IMR-90 (cell line): ENCODE data around the gene MRPS5. TPM values are rescaled to one million over a fixed set of nuclear protein-coding genes. Genes with fewer than 3 reads are reported as not detected.

ENCODE experiments used
- ATAC-seq: fragments of 200-7000 bp; cut with Tn5 transposase; 2 replicates; pipeline ENCODE4 v1.9.1; 2020; ENCODE audit warnings: low read depth, mild to moderate bottlenecking, moderate library complexity
- BruUV-seq: library from RNA; stranded (reverse); fragments of 400-500 nt; replicated peaks from 2 replicates; lab custom pipeline; 2021; lab: Mats Ljungman, UMichigan
- CTCF ChIA-PET: fragments of 300-600 bp; formaldehyde crosslinking; extraction: SDS; loops from one replicate; lab custom pipeline; 2021; ENCODE audit warnings: antibody characterized with exemption; lab: Yijun Ruan, JAX
- POLR2A ChIA-PET: fragments of 300-600 bp; sonication (Branson Sonifier 250); formaldehyde crosslinking; loops from one replicate; lab custom pipeline; 2022; ENCODE audit warnings: antibody characterized with exemption; ENCODE audit not compliant: unreplicated experiment; lab: Charles Lee
- DNase-seq: peaks from one replicate; pipeline ENCODE4 v3.0.0; 2013
- H2AFZ ChIP-seq: replicated peaks from 2 replicates; pipeline ENCODE3; 2013; ENCODE audit warnings: low read length, mild to moderate bottlenecking; ENCODE audit not compliant: poor library complexity
- H2AK5ac ChIP-seq: 2 replicates; pipeline ENCODE4 v1.6.1; 2013; ENCODE audit warnings: low read depth, low read length, inconsistent platforms
- H2AK9ac ChIP-seq: replicated peaks from 2 replicates; pipeline ENCODE3; 2013; ENCODE audit warnings: mild to moderate bottlenecking, low read depth, low read length, moderate library complexity; ENCODE audit not compliant: poor library complexity
- H2BK120ac ChIP-seq: 2 replicates; pipeline ENCODE4 v1.6.1; 2013; ENCODE audit warnings: low read depth, low read length, inconsistent platforms
- H2BK15ac ChIP-seq: 3 replicates; pipeline ENCODE4 v1.6.1; 2013; ENCODE audit warnings: low read depth, low read length, inconsistent platforms
- H2BK20ac ChIP-seq: 2 replicates; pipeline ENCODE4 v1.6.1; 2013; ENCODE audit warnings: low read depth, mild to moderate bottlenecking, inconsistent platforms, low read length, moderate library complexity
- H2BK5ac ChIP-seq: 2 replicates; pipeline ENCODE4 v1.6.1; 2013; ENCODE audit warnings: mild to moderate bottlenecking, low read depth, low read length, inconsistent platforms; ENCODE audit not compliant: poor library complexity, severe bottlenecking
- H3K14ac ChIP-seq: replicated peaks from 2 replicates; pipeline ENCODE4 v1.6.1; 2013; ENCODE audit warnings: low read depth, low read length, inconsistent platforms
- H3K18ac ChIP-seq: 2 replicates; pipeline ENCODE4 v1.6.1; 2013; ENCODE audit warnings: low read depth, low read length, control low read depth
- H3K23ac ChIP-seq: 2 replicates; pipeline ENCODE4 v1.6.1; 2013; ENCODE audit warnings: low read depth, low read length, inconsistent platforms
- H3K27ac ChIP-seq: 2 replicates; pipeline ENCODE4 v1.5.1; 2013; ENCODE audit warnings: mild to moderate bottlenecking, control low read depth, low read length; ENCODE audit not compliant: insufficient read depth
- H3K27me3 ChIP-seq: 2 replicates; pipeline ENCODE4 v1.6.1; 2013; ENCODE audit warnings: low read length; ENCODE audit not compliant: control insufficient read depth, insufficient read depth
- H3K36me3 ChIP-seq: 2 replicates; pipeline ENCODE4 v1.6.1; 2013; ENCODE audit warnings: low read length, mixed read lengths; ENCODE audit not compliant: control insufficient read depth, insufficient read depth
- H3K4ac ChIP-seq: 2 replicates; pipeline ENCODE4 v1.6.1; 2013; ENCODE audit warnings: low read depth, low read length, inconsistent platforms
- H3K4me1 ChIP-seq: 2 replicates; pipeline ENCODE4 v1.6.1; 2013; ENCODE audit warnings: low read length, mixed read lengths; ENCODE audit not compliant: control insufficient read depth, insufficient read depth
- H3K4me2 ChIP-seq: 2 replicates; pipeline ENCODE4 v1.6.1; 2013; ENCODE audit warnings: low read depth, mild to moderate bottlenecking, control low read depth, low read length, moderate library complexity
- H3K4me3 ChIP-seq: 2 replicates; pipeline ENCODE4 v1.5.1; 2013; ENCODE audit warnings: low read depth, mild to moderate bottlenecking, control low read depth, low read length, moderate library complexity; ENCODE audit not compliant: insufficient read depth
- H3K56ac ChIP-seq: 2 replicates; pipeline ENCODE4 v1.6.1; 2013; ENCODE audit warnings: low read length, inconsistent platforms; ENCODE audit not compliant: insufficient read depth; ENCODE audit errors: extremely low read depth
- H3K79me1 ChIP-seq, 2 experiments: 2 replicates each; pipeline ENCODE4 v1.6.1; 2013; ENCODE audit warnings: low read length in 2 of 2, inconsistent platforms in 1 of 2, low read depth in 1 of 2
- H3K9ac ChIP-seq: 2 replicates; pipeline ENCODE4 v1.6.1; 2013; ENCODE audit warnings: low read depth, low read length, control low read depth
- H3K9me1 ChIP-seq: 2 replicates; pipeline ENCODE4 v1.6.1; 2013; ENCODE audit warnings: low read length, inconsistent platforms; ENCODE audit not compliant: insufficient read depth
- H3K9me3 ChIP-seq: 2 replicates; pipeline ENCODE4 v1.6.1; 2013; ENCODE audit warnings: low read length; ENCODE audit not compliant: control insufficient read depth, insufficient read depth
- H4K20me1 ChIP-seq: 2 replicates; pipeline ENCODE4 v1.6.1; 2013; ENCODE audit warnings: low read length, inconsistent platforms; ENCODE audit not compliant: insufficient read depth
- H4K5ac ChIP-seq: 2 replicates; pipeline ENCODE4 v1.6.1; 2013; ENCODE audit warnings: mild to moderate bottlenecking, low read depth, low read length, control low read depth
- H4K8ac ChIP-seq, 2 experiments: 2 replicates each; pipeline ENCODE4 v1.6.1; 2013; ENCODE audit warnings: low read depth in 2 of 2, low read length in 2 of 2, control low read depth in 1 of 2, inconsistent platforms in 1 of 2
- H4K91ac ChIP-seq: 2 replicates; pipeline ENCODE4 v1.6.1; 2013; ENCODE audit warnings: low read depth, low read length, inconsistent platforms; ENCODE audit not compliant: insufficient read depth
- BHLHE40 ChIP-seq: fragments of 150-350 bp; IDR thresholded peaks from 2 replicates; pipeline ENCODE4 v1.6.1; 2016; ENCODE audit warnings: mild to moderate bottlenecking, low read depth, low read length
- CEBPB ChIP-seq: IDR thresholded peaks from 2 replicates; pipeline ENCODE4 v1.6.1; 2012; ENCODE audit warnings: low read depth, low read length, improper control_type of control experiment
- ELK1 ChIP-seq: fragments of 150-350 bp; IDR thresholded peaks from 2 replicates; pipeline ENCODE4 v1.6.1; 2016; ENCODE audit warnings: low read depth, mild to moderate bottlenecking, low read length, moderate library complexity, borderline replicate concordance
- FOS ChIP-seq: fragments of 150-350 bp; IDR thresholded peaks from 2 replicates; pipeline ENCODE4 v1.6.1; 2016; ENCODE audit warnings: low read depth, low read length
- MAFK ChIP-seq: IDR thresholded peaks from 2 replicates; pipeline ENCODE4 v1.6.1; 2012; ENCODE audit warnings: low read depth, low read length, improper control_type of control experiment
- MXI1 ChIP-seq: IDR thresholded peaks from 2 replicates; pipeline ENCODE4 v1.6.1; 2012; ENCODE audit warnings: low read depth, mild to moderate bottlenecking, low read length, moderate library complexity, borderline replicate concordance
- NFE2L2 ChIP-seq: fragments of 150-350 bp; IDR thresholded peaks from 2 replicates; pipeline ENCODE4 v1.6.1; 2016; ENCODE audit warnings: low read depth, mild to moderate bottlenecking, low read length
- POLR2A ChIP-seq: IDR thresholded peaks from 2 replicates; pipeline ENCODE4 v1.6.1; 2012; ENCODE audit warnings: mild to moderate bottlenecking, low read depth, low read length
- RCOR1 ChIP-seq: IDR thresholded peaks from 2 replicates; pipeline ENCODE4 v1.6.1; 2012; ENCODE audit warnings: mild to moderate bottlenecking, low read length, improper control_type of control experiment; ENCODE audit not compliant: insufficient replicate concordance
- RFX5 ChIP-seq: IDR thresholded peaks from 2 replicates; pipeline ENCODE4 v1.8.0; 2012; ENCODE audit warnings: low read depth, mild to moderate bottlenecking, low read length, moderate library complexity
- SMC3 ChIP-seq: fragments of 150-350 bp; IDR thresholded peaks from 2 replicates; pipeline ENCODE4 v1.6.1; 2016; ENCODE audit warnings: low read depth, mild to moderate bottlenecking, antibody characterized with exemption, low read length, moderate library complexity
- USF2 ChIP-seq: fragments of 150-350 bp; IDR thresholded peaks from 2 replicates; pipeline ENCODE4 v1.6.1; 2017; ENCODE audit warnings: mild to moderate bottlenecking, antibody characterized with exemption, low read length, low read depth
- WGBS, 2 experiments: methylation state at CpG; one replicate each; pipeline versions ENCODE4 v1.1.5 to v1.1.7; 2013; ENCODE audit warnings: missing lambda C conversion rate in 2 of 2; ENCODE audit not compliant: insufficient read length in 1 of 2; ENCODE audit errors: extremely low coverage in 2 of 2; 5-methylcytosine and 5-hydroxymethylcytosine counted together
- dilution Hi-C: fragments of 300-500 bp; cut with HindIII; formaldehyde crosslinking; loops from one replicate; pipeline ENCODE4 v1.14.3; 2018; ENCODE audit warnings: low sequenced_read_pairs; ENCODE audit not compliant: unreplicated experiment
- in situ Hi-C: fragments of 300-500 bp; cut with MboI; formaldehyde crosslinking; loops from 3 replicates; pipeline ENCODE4 v1.14.3; 2019; ENCODE audit warnings: low sequenced_read_pairs, inconsistent platforms, mixed read lengths
- intact Hi-C: fragments of 100-400 bp; cut with micrococcal nuclease; formaldehyde crosslinking; loops from 2 replicates; pipeline ENCODE4 v1.10.0; 2022
- polyA plus RNA-seq, 3 experiments: library from polyadenylated mRNA; depleted of rRNA; stranded (reverse); fragments of >200 nt; gene quantifications; 2 replicates each; pipeline ENCODE4 v1.2.3, GENCODE V29; 2012; ENCODE audit warnings: low replicate concordance in 1 of 3
- total RNA-seq: library from RNA; depleted of rRNA; stranded (reverse); fragments of >200 nt; gene quantifications from 2 replicates; pipeline ENCODE4 v1.2.3, GENCODE V29; 2012

MRPS5 gene
- total and polyA plus RNA-seq, 2 of the 4 experiments (the other 2 are of a cell fraction), result 27.6 to 44.1 TPM

DNA sequence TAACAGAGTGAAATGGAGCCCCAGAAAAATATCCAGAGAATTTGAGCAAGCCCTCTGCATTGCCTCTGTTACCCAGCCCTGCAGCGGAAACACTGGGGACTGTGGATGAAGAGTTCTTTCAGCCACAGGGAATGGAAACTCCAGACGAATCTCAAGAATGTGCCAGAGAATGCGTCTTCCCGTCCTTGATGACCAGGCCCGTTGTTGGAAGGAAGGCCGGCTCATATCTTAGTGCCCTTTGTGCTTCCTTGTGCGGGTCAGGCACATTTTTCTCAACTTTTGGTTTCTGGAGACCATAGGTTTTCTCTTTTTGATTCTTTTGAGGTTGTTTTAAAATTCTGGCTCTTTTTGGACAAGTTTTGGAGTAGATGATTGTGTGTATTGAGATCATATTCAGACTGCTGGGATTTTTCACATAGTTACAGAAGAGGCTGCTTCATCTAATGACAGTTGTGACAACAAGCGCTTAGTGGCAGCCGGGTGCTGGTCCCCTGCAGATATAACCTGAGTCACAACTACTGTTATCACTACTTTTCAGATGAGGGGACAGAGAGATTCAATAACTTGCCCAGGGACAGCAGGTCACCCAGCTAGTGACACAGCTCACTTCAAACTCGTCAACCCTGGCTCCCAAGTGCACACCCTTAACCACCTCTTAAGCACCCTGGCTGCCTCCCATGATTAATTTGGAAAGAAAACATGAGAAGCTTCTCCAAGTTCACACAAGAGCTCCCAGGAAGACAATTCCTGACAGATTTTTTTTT lies 80.4 kb downstream of the MRPS5 start:
- H4K91ac ChIP-seq, result no peak overlapping the region
- in situ Hi-C loops (no loop called here), dilution Hi-C loops (no loop called here), intact Hi-C loops (no loop called here)
- H2BK120ac ChIP-seq, result no peak overlapping the region
- no peak overlapping the region for H2AFZ ChIP-seq
- H4K5ac ChIP-seq, result no peak overlapping the region
- no peak overlapping the region for H3K18ac ChIP-seq
- peaks cover 3% of the 10 kb centered on the region; the same call in 1 of the 2 replicates for H3K27me3 ChIP-seq
- ATAC-seq, result no peak
- H3K9me3 ChIP-seq, result no peaks in the 10 kb centered on the region
- H3K9ac ChIP-seq, result no peak overlapping the region
- 90% methylated on average over 2 of the region's 10 CpGs; no CpG with 5 or more reads in 1 of the 2 experiments for WGBS, 2 experiments
- H2AK9ac ChIP-seq, result no peak overlapping the region
- H3K56ac ChIP-seq, result no peak overlapping the region
- TF ChIP-seq MAFK, result no peak
- TF ChIP-seq CEBPB, result no peak
- no peak for TF ChIP-seq RCOR1
- TF ChIP-seq POLR2A, result no peak
- no peak for TF ChIP-seq RFX5
- no peak for TF ChIP-seq SMC3
- no peak for TF ChIP-seq MXI1
- no peak for TF ChIP-seq USF2
- no peak for TF ChIP-seq BHLHE40
- no peak for TF ChIP-seq FOS
- no peak for TF ChIP-seq ELK1
- TF ChIP-seq NFE2L2, result no peak
- H2BK15ac ChIP-seq, result no peak overlapping the region
- ChIA-PET POLR2A (no interaction called here), CTCF (no interaction called here)
- no peak overlapping the region for H4K8ac ChIP-seq
- no peak overlapping the region for H3K4me3 ChIP-seq
- H3K23ac ChIP-seq, result no peak overlapping the region
- H3K14ac ChIP-seq, result no peak overlapping the region
- H3K4me1 ChIP-seq, result peaks cover 14% of the 10 kb centered on the region
- no peak overlapping the region for H3K4ac ChIP-seq
- H3K36me3 ChIP-seq, result no peaks in the 10 kb centered on the region
- no peak overlapping the region for H3K27ac ChIP-seq
- no peak overlapping the region for H2BK20ac ChIP-seq
- no TSS peak for BruUV-seq
- no peaks in the 10 kb centered on the region for H3K79me1 ChIP-seq
- H3K4me2 ChIP-seq, result no peak overlapping the region
- peaks cover 4% of the 10 kb centered on the region; the same call in 1 of the 2 replicates for H4K20me1 ChIP-seq
- 0 out of 2 replicates have a peak, but pooled peaks cover 7% of the 10 kb centered on the region for H3K9me1 ChIP-seq
- DNase-seq, result no peak
- H2BK5ac ChIP-seq, result no peak overlapping the region
- no peak overlapping the region for H2AK5ac ChIP-seq
